Endothelial cell (in vitro differentiated cells): ENCODE data around the gene RAD51. TPM values are rescaled to one million over a fixed set of nuclear protein-coding genes. Genes with fewer than 3 reads are reported as not detected.
"Not testable (repeated sequence)": the region's sequence is repeated elsewhere in the genome, so short reads cannot be mapped to it uniquely, and the experiment has no call there.

Experiments
- DNase-seq: peaks from one replicate; pipeline ENCODE4 v3.0.0; 2021; ENCODE audit warnings: low spot score
- H3K27ac Mint-ChIP-seq: one replicate; pipeline ENCODE4 v1.8.0; 2021; ENCODE audit warnings: mixed read lengths, inconsistent platforms; ENCODE audit not compliant: unreplicated experiment
- H3K27me3 Mint-ChIP-seq: one replicate; pipeline ENCODE4 v1.8.0; 2021; ENCODE audit warnings: mild to moderate bottlenecking, moderate library complexity, mixed read lengths, inconsistent platforms; ENCODE audit not compliant: unreplicated experiment
- H3K36me3 Mint-ChIP-seq: one replicate; pipeline ENCODE4 v1.8.0; 2021; ENCODE audit warnings: mild to moderate bottlenecking, low read depth, mixed read lengths, inconsistent platforms; ENCODE audit not compliant: unreplicated experiment
- H3K4me1 Mint-ChIP-seq: one replicate; pipeline ENCODE4 v1.8.0; 2021; ENCODE audit warnings: mild to moderate bottlenecking, mixed read lengths, inconsistent platforms; ENCODE audit not compliant: unreplicated experiment
- H3K4me3 Mint-ChIP-seq: one replicate; pipeline ENCODE4 v1.8.0; 2021; ENCODE audit warnings: mild to moderate bottlenecking, mixed read lengths, inconsistent platforms; ENCODE audit not compliant: unreplicated experiment
- H3K9me3 Mint-ChIP-seq: one replicate; pipeline ENCODE4 v1.8.0; 2021; ENCODE audit warnings: mixed read lengths, inconsistent platforms; ENCODE audit not compliant: unreplicated experiment
- long read RNA-seq: library from polyadenylated mRNA; unstranded; transcript quantifications from one replicate; pipeline ENCODE4 v2.0.0, GENCODE V29; 2020; ENCODE audit not compliant: unreplicated experiment
- total RNA-seq: library from RNA; stranded (reverse); fragmentation: NEBNext Ultra II Directional; extraction: Animal tissue kit (Norgen Biotek cat#: 25700); gene quantifications from one replicate; pipeline ENCODE4 v1.2.1, GENCODE V29; 2021; ENCODE audit not compliant: unreplicated experiment
- TF ChIP-seq, protein P1 (sequence below): fragments of 200-600 bp; sonication (generic); IDR thresholded peaks from one replicate; pipeline ENCODE4 v1.5.0; 2021; ENCODE audit warnings: antibody characterized with exemption; ENCODE audit not compliant: unreplicated experiment

RAD51 gene
- 9.6 TPM for total RNA-seq
- long read RNA-seq, transcript RAD51-201 (10 exons, 2,449 nt) = major isoform, 13 of 16 reads
- long read RNA-seq, partial matches to known transcripts = 0 of 16 reads
- long read RNA-seq, other reads (novel, unspliced or antisense) = 3 of 16 reads

DNA sequence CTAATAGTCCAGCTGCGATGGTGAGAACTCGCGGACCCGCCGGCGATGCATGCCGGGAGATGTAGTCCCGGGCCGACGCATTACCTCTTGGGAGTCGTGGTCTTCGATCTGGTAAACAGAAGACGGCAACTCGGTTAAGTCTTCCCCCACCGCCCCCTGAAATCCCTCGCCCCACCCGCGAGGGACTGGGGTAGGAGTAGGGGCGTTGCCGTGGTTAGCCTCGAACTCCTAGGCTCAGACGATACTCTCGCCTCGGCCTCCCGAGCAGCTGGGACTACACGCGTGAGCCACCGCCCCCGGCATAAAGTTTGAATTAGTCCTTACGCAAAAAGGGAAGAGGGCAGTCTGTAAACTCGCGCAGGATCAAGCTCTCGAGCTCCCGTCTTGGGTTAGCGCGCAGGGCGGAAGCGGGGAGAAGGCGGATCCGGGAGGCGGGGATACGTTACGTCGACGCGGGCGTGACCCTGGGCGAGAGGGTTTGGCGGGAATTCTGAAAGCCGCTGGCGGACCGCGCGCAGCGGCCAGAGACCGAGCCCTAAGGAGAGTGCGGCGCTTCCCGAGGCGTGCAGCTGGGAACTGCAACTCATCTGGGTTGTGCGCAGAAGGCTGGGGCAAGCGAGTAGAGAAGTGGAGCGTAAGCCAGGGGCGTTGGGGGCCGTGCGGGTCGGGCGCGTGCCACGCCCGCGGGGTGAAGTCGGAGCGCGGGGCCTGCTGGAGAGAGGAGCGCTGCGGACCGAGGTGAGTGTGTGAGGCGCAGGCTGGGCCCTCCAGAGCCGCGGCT lies at the start of gene RAD51:
Gene RAD51, plus strand, starts transcription at position 487 of the 781 bp plus-strand sequence. CDS start 3,585 bp downstream, outside the sequence.
- Mint-ChIP-seq H3K27ac (peak within 1 kb of the TSS; percentile 98), H3K36me3 (no peaks in the 10 kb centered on the region), H3K9me3 (no peaks in the 10 kb centered on the region), H3K4me1 (peaks cover 13% of the 10 kb centered on the region), H3K27me3 (peaks cover 5% of the 10 kb centered on the region), H3K4me3 (peak within 1 kb of the TSS; percentile 98)
- peak; percentile 90 for DNase-seq
- TF ChIP-seq, protein P1, sequence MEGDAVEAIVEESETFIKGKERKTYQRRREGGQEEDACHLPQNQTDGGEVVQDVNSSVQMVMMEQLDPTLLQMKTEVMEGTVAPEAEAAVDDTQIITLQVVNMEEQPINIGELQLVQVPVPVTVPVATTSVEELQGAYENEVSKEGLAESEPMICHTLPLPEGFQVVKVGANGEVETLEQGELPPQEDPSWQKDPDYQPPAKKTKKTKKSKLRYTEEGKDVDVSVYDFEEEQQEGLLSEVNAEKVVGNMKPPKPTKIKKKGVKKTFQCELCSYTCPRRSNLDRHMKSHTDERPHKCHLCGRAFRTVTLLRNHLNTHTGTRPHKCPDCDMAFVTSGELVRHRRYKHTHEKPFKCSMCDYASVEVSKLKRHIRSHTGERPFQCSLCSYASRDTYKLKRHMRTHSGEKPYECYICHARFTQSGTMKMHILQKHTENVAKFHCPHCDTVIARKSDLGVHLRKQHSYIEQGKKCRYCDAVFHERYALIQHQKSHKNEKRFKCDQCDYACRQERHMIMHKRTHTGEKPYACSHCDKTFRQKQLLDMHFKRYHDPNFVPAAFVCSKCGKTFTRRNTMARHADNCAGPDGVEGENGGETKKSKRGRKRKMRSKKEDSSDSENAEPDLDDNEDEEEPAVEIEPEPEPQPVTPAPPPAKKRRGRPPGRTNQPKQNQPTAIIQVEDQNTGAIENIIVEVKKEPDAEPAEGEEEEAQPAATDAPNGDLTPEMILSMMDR = no peak

GRCh38 chr15:40647523-40647922 lies 47.5 kb upstream of the RAD51 start:
- no peaks in the 10 kb centered on the region for H3K9me3 Mint-ChIP-seq
- no peaks in the 10 kb centered on the region for H3K4me1 Mint-ChIP-seq
- no peak for DNase-seq
- no peaks in the 10 kb centered on the region for H3K27me3 Mint-ChIP-seq
- H3K4me3 Mint-ChIP-seq = no peak overlapping the region
- no peak overlapping the region for H3K27ac Mint-ChIP-seq
- no peaks in the 10 kb centered on the region for H3K36me3 Mint-ChIP-seq
- TF ChIP-seq, protein P1 = no peak

DNA sequence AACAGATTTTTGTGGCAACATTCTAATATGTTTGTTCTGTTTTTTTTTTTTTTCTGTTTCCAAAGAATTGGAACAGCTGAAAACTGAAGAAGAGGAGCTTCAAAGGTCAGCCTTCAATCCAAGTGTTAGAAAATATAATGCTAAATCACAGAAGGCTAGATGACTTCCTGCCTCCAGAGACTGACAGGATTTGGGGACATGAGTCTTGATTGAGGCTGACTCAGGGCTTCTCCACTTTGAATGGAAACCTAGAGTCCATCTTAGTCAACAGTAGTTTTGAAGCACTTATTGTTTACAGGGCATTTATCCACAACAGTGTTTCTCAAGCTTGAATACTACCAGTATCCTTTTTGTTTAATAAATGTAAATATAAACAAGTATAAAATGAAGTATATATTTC lies 44.5 kb upstream of the RAD51 start:
- peaks cover 9% of the 10 kb centered on the region for H3K36me3 Mint-ChIP-seq
- no peaks in the 10 kb centered on the region for H3K27me3 Mint-ChIP-seq
- TF ChIP-seq, protein P1 = no peak
- no peaks in the 10 kb centered on the region for H3K4me1 Mint-ChIP-seq
- H3K4me3 Mint-ChIP-seq = no peak overlapping the region
- no peaks in the 10 kb centered on the region for H3K9me3 Mint-ChIP-seq
- no peak overlapping the region for H3K27ac Mint-ChIP-seq
- no peak for DNase-seq

DNA sequence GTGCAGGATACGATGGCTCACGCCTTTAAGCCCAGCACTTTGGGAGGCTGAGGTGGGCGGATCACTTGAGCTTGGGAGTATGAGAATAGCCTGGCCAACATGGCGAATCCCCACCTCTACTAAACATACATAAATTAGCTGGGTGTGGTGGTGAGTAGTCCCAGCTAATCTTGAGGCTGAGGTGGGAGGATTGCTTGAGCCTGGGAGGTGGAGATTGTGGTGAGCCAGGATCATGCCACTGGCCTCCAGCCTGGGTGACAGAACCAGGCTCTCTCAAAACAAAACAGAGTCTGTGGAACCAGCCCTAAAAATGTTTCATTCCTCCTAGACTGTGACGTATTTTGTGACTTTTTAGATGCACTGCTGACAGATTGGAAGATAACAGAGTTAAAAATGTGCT lies 34.3 kb upstream of the RAD51 start:
- TF ChIP-seq, protein P1 = no peak
- no peak overlapping the region for H3K4me3 Mint-ChIP-seq
- H3K27ac Mint-ChIP-seq = no peak overlapping the region
- no peaks in the 10 kb centered on the region for H3K27me3 Mint-ChIP-seq
- H3K36me3 Mint-ChIP-seq = no peaks in the 10 kb centered on the region
- DNase-seq = no peak
- H3K9me3 Mint-ChIP-seq = no peaks in the 10 kb centered on the region
- H3K4me1 Mint-ChIP-seq = no peaks in the 10 kb centered on the region

DNA sequence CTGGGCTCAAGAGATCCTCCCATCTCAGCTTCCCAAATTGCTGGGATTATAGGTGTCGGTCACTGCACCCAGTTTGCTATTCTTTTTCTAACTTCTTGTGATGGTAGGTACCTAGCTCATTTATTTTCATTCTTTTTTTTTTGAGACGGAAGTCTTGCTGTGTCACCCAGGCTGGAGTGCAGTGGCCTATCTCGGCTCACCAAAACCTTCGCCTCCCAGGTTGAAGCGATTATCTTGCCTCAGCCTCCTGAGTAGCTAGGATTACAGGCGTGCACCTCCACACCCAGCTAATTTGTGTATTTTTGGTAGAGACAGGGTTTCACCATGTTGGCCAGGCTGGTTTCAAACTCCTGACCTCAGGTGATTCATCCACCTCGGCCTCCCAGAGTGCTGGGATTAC lies 30.1 kb upstream of the RAD51 start:
- no peaks in the 10 kb centered on the region for H3K36me3 Mint-ChIP-seq
- no peak overlapping the region for H3K4me3 Mint-ChIP-seq
- no peaks in the 10 kb centered on the region for H3K4me1 Mint-ChIP-seq
- TF ChIP-seq, protein P1 = no peak
- DNase-seq = no peak
- no peak overlapping the region for H3K27ac Mint-ChIP-seq
- no peaks in the 10 kb centered on the region for H3K9me3 Mint-ChIP-seq
- no peaks in the 10 kb centered on the region for H3K27me3 Mint-ChIP-seq

DNA sequence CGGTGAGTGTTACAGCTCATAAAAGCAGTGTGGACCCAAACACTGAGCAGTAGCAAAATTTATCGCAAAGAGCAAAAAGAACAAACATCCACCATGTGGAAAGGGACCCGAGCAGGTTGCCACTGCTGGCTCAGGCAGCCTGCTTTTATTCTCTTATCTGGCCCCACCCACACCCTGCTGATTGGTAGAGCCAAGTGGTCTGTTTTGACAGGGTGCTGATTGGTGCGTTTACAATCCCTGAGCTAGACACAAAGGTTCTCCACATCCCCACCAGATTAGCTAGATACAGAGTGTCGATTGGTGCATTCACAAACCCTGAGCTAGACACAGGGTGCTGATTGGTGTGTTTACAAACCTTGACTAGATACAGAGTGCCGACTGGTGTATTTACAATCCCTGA lies 18.7 kb upstream of the RAD51 start:
- not testable (repeated sequence) for H3K27me3 Mint-ChIP-seq, H3K4me3 Mint-ChIP-seq, H3K36me3 Mint-ChIP-seq, DNase-seq, H3K27ac Mint-ChIP-seq, H3K4me1 Mint-ChIP-seq, H3K9me3 Mint-ChIP-seq

DNA sequence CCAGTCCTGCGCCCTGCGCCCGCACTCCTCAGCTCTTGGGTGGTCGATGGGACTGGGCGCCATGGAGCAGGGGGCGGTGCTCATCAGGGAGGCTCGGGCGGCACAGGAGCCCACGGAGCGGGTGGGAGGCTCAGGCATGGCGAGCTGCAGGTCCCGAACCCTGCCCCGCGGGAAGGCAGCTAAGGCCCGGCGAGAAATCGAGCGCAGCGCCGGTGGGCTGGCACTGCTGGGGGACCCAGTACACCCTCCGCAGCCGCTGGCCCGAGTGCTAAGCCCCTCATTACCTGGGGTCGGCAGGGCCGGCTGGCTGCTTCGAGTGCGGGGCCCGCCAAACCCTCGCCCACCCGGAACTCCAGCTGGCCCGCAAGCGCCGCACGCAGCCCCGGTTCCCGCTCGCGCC lies 18.1 kb upstream of the RAD51 start:
- H3K27ac Mint-ChIP-seq = not testable (repeated sequence)

More for the DNA sequence above, 18.1 kb upstream of the RAD51 start:
- not testable (repeated sequence) for H3K36me3 Mint-ChIP-seq, H3K27me3 Mint-ChIP-seq, H3K9me3 Mint-ChIP-seq, DNase-seq, H3K4me3 Mint-ChIP-seq, H3K4me1 Mint-ChIP-seq
